HG03571 (cell line): ENCODE results near the gene MLC1.

Experiments
- ATAC-seq: cut with Tn5 transposase; IDR thresholded peaks from one replicate; pipeline ENCODE4 v1.9.1; 2021; ENCODE audit not compliant: unreplicated experiment

The MLC1 gene

DNA sequence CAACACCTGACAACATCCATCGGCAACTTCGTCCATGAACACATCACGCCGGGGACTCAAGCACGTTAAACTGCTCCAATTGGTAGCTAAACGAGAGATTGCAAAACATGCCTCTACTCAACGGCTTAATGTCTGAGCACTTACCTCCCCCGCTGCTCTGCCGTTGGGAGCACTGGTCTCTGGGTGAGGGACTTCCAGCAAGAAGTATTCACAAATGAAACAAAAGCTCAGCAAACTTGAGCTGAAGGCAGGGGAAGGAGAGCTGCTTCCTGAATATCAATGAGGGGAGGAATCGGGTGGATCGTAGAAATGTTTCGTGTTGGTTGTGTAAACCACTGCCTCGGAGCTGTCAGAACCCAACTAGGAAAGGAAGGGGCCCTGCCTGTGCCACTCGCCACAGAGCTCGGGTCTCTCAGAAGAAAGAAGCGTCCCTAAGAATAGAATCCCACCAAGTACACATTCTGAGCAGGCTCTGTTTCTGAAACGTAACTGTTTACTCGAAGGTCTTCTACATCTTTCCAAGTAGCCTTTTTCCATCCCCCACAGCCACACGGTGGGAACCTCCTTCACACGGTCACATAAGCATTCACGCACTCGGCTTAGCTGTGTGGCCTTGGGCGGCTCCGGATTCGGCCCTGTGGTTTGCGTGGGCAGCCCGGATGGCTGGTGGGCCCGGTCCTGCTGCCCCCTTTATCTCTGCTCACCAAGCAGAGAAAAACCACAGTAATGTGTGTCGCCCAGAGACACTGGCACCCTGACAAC, at the start of gene MLC1:
Gene MLC1 (minus strand): TSS at position 216 of the 762 bp plus-strand sequence. CDS start 524 bp downstream, outside the sequence.
- ATAC-seq, result no peak

DNA sequence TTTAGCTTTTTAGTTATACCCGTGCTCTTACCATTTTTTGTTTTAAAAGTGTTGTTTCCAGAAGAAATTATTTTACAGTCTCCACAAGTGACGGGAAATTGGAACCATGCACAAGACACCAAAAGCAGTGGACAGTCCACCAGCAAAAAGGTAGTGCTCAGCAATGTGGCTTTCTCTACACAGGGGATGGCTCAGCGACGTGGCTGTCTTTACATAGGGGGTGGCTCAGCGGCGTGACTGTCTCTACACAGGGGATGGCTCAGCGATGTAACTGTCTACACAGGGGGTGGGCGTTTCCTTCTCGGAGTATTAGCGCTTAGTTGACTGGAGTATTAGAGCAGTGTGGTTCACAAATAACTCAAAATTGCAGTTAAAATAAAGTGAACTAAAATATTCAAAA, 49.3 kb upstream of the MLC1 start:
- no peak for ATAC-seq

DNA sequence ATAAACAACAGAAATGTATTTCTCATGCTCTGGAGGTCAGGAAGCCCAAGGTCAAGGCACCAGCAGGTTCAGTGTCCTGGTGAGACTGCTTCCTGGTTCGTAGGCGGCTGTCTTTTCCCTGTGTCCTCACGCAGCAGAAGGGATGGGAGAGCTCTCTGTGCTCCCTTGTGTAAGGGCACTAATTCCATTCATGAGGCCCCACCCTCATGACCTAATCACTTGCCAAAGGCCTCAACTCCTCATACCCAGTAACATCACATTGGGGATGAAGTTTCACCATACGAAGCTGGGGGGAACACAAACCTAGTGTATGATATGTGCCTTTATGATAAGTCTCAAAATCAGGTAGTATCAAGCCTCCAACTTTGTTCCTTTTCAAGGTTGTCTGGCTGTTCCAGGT, 46.7 kb upstream of the MLC1 start:
- no peak for ATAC-seq

DNA sequence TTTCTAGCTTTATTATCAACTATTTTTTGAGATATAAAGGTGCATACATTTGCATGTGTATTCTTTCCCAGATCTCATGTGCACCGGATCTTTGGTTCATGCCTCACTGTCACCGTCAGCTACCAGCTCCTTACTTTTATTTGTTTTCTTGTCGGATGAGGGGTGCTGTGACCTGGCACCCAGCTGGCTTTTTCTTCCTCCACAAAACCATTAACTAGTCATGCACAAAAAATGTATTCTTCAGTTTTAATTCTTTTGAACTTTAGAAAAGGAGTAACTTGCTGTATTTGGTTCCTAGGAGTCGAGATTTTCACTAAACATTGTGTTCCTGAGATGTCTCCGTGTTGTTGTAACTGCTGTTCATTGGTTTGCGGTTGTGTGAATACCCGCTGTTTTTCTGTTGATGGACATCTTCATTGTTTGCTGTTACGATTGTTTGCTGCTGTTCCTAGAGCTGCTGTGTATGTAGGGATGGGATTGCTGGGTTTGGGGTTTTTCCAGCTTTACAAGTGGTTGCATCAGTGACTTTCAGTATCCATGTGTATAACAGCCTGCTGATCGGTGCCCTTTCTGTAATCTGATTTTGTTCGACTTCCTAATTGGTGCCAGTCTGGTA, 44.0 kb upstream of the MLC1 start:
- no peak for ATAC-seq

DNA sequence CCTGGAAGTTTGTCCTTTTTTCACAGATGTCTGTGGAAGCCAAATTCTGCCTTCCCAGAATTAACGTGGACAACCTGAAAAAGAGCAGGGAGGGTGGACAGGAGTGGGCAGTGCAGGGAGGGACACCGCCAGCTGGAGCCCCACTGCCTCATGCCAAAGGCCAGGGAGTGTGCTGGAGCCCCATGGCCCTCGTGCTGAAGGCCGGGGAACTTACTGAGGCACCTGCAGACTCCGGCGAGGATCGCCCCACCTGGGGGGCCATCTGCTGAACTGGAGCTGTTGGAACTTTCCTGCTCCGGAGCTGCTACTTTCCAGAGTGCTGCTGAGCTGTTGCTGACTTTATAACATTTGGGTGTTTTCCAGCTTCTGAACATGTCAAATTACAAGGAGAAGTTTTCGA, 39.8 kb upstream of the MLC1 start:
- no peak for ATAC-seq

DNA sequence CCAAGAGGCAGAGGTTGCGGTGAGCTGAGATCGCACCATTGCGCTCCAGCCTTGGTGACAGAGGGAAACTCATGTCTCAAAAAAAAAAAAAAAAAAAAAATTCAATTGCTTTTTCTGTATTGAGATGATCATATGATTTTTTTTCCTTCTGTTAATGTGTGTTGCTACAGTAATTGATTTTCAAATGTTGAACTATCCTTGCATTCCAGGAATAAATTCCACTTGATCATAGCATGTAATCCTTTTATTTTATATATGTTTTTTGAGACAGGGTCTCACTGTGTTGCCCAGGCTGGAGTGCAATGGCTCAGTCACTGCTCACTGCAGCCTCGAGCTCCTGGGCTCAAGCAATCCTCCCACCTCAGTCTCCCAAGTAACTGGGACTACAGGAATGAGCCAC, 37.9 kb upstream of the MLC1 start:
- ATAC-seq, result no peak

DNA sequence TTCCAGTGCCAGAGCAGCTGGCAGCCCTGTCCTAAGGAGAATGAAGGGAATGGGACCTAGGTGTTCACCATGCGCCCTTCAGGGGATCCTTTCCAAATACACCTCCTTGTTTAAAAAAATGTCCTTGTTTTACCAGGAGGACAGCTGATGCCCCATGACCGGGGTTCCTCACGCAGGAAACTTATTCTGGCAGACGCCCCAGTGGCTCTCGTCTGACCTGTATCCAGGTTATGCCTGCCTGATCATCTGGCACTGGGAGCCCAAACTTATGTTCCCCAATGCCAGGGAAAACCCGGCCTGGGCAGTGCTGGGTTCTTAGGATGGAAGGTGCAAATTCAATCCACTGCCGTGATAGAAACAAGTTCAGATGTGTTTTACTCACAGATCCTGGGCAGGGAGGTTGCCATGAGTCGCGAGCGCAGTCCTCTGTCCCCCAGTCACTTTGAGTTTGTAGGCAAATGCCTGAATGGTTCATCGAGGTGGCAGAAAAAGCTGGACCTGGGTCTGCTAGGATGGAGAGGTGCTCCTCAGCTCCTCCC, 36.0 kb upstream of the MLC1 start:
- no peak for ATAC-seq

DNA sequence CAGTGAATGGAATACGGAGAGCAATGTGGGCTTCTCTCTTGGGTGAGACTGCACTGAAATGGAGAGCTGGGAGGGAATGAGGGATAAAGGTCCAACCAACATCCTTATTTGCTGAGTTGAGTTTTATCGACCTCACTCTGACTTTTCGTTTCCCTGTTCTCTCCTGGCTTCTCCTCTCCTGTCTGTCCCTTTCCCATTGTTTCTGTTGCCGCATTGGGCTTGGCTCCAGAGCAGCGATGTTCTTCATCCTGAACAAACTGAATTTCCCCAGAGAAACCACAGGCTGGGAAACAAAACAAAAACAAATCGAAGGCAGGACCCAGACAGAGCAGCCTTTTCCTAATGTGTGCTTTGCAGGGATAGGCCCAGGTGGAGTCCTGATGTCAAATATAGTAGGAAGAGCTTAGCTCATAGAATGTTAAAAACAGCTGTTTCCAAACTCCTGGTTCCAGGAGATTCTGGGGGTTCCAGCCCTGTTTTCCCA, 34.6 kb upstream of the MLC1 start:
- ATAC-seq, result no peak

DNA sequence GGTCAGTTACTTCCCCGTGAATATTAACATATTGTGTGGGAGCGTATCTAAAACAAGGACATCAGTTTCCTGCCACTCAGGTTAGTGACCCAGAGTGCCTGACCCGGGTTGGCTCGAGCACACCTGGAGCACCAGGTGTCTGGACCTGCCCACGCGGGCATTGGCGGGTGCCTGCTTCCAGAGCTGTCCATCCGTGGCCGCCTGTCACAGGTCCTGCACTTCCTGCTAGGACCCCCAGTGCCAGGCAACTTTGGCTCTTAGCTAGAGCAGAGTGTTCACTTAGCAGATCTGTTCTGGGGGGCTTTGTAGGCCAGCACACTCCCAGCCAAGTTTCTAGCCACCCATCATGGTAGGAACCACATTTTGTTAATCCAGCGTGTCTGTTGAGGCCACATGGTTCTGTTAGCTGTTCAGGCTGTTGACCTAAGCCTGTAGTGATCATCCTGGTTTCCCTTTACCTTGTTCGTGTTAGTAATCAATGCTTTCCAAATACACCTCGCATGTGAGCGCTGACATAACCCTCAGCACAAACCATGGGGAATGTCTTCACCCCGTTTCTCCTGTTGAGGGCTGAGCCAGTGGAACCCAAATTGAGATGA, 34.0 kb upstream of the MLC1 start:
- ATAC-seq, result no peak

DNA sequence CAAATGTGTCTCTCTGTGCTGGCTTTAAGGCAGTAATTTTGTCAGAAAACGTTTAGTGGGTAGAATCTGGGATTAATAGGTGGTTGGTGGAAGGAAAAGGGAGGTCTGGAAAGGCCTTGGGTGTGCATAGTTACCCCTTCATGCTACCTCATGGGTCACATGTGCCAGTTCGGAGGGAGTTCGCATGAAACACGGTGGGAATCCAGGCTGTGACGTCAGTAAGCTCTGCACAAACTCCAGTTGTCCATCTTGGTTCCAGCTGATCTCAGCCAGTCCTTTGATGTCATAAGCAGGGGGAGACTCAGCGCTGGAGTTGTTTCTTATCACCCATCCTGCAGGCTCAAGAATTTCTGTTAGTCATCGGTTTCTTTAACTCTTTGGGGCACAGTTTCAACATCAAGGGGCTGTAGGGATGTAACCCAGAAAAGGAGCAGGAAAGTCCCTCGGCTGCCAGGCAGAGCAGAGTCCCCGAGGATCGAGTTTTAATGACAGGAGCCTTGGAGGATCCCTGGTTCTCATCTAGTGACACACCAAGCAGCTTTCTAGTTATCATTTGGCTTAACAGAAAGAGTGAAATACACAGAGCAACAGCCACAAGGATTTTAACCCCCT, 33.4 kb upstream of the MLC1 start:
- no peak for ATAC-seq

DNA sequence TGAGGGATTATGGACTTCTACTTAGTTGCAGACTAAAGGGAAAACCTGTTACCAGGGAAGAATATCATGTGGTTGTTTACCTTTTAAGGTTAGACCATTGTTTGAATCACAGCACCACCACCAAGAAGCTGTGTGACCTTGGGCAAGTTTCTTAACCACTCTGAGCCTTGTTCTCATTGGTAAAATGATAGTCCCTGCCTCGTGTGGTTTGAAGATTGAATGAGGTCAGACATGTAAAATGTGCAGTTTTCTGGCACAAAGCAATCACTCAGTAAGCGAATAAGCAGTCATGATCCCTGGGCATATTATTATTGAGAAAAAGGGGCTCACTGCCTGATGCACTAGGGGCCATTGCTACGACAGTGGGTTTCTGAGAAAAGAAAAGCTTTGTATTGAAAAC, 32.9 kb upstream of the MLC1 start:
- no peak for ATAC-seq

DNA sequence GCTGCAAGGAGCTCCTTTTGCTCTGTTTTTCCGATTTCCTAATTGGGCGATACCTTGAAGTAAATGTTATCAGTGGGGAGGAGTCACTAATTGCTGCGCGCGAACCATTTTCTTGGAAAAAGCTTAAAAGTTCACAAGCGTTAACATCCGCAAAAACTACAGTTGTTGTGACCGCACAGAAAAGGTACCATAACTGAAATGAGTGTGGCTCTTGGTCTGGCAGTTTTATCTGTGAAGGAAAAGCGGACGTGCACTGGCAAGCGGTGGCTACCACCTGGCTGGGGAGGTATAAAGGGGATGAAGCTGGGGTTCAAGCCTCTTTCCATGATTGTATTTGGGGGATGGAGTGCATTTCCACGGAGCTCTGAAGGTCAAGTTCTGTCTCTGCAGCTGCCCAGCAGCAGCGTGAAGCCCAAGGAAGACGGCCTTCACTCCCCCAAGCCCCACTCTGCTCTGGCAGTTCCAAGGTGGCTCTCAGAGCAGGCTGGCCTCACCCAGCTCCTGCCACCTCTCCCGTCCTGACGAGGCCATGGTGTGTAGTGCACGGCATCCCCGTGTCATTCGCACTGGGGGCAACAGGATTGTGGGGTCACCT, 32.0 kb upstream of the MLC1 start:
- no peak for ATAC-seq

DNA sequence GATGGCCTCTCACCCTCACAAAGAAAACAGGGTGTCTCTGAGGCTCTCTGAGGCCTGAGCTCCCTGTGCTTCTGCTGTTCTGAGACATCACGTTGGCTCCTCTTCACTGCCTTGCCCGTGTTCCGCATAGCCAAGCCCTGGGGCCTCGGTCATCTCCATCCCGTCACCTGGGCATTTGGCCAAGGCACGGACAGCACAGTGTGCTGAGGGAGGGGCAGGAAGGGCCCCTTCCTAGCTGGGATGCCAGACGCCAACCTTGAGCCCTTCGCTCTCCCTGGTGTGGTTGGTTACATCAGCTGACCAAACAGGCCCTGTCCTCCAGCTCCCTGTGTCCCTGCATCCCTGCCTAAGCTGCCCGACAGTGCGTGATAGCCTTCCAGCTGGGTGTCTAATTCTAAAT, 30.5 kb upstream of the MLC1 start:
- no peak for ATAC-seq

DNA sequence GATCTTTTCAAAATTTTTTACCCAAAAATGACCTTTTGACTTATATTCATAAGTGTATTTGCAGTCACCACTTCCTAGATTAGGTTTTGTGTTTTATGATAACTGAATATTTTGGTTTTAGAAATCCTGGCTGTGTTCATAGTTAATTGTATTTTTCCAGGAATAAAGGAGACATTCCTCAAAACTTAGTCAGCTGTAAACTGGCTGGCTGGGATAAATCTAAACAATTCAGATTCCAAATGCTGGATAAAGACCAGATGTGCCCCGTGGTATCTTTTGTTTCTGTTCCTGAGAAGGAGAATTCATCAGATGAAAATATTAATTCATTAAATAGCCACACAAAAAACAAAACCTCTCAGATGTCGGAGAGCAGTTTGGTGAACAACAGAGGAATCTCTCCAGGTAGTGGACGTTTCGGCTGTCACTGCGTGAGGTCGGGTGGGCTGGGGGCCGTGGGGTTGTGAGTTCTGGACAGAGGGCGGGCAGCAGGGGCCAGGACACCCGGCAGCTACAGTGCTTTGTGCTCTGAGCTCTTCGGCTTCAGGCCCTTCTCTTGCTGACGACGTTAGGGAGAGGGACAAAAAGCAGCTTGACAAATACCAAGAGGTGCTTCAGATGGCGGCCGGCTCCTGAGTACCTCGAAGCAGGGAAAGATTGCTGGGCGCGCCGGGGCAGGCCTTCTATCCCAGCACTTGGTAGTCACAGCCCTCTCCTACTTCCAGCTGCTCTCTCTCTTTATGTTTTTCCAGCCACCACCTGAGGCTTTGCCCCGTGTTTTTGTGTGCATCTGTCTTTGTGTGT, 29.2 kb upstream of the MLC1 start:
- ATAC-seq, result no peak

DNA sequence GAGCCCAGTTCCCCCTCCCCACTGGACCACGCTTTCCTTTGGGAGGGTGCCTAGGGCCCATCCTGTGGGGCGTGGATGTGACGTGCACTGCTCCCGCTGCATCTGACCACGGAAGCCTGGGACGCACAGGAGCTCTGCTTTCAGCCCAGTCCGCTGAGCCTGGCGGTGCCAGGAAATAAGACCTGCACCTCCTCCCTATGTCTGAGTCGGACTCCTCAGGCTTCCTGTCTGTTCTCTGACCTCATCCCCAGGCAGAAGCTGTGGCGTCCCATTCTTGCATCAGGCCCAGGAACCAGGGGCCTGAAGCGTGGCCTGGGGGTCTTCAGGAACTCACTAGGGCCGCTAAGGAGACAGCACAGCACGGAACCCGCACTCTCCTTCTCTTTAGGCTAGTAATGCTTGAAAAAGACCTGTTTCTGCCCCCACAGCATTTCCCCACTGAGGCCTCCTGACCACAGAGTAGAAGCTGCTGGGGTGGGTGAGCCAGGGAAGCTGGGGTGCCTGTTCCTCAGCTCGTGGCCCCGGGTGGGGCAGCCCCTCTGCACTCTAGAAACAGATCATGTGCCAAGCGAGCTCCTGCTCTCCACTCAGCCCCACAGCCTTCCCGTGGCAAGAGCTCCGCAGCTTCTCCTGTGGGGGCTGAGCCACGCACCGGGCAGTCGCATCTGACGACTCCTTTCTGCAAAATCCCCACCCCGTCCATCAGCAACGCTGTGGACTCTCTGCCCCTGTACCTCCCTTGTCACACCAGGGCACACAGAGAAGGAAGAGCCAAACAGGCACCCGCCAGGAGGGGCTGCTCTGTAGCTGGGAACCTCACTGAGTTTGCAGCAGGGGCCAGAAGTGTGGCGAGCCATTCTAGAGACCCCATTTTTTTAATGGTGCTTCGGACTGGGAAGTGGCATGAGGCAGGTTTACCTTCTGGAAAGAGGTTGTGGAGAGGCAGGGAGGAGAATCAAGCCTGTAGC, 27.2 kb upstream of the MLC1 start:
- ATAC-seq, result no peak

DNA sequence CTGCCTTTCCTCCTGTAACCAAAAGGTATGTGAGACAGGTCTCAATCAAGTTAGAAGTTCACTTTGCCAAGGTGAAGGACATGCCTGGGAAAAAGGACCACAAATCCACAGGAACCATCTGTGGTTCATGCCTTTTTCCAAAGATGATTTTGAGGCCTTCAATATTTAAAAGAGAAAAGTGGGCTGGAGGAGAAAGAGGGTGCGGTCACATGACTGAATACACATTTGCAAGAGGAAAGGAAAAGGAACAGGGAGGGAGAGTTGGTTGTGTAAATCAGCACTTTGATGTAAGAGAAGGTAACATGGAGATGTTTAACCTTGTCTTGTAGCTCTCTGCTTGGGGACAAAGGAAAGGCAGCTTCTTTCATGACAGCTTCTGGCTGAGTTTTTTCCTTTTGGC, 25.8 kb upstream of the MLC1 start:
- no peak for ATAC-seq

DNA sequence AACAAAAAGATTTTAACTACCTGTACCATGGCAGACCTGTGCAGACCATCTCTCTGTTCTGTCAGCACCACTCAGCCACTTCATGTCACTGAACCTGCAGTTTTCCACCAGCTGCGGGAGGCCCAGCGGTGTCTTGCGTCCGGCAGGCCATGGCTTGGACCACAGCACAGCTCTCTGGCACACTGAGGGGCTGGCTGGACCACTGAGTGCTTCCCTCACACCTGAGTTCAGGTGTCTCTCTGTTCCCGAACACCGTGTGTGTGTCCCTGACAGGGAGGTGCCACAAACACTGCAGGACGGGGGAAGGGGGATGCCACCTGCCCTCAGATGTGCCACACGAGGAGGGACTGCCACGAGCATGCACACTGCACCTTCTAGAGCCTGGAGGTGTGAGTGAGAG, 22.3 kb upstream of the MLC1 start:
- no peak for ATAC-seq

DNA sequence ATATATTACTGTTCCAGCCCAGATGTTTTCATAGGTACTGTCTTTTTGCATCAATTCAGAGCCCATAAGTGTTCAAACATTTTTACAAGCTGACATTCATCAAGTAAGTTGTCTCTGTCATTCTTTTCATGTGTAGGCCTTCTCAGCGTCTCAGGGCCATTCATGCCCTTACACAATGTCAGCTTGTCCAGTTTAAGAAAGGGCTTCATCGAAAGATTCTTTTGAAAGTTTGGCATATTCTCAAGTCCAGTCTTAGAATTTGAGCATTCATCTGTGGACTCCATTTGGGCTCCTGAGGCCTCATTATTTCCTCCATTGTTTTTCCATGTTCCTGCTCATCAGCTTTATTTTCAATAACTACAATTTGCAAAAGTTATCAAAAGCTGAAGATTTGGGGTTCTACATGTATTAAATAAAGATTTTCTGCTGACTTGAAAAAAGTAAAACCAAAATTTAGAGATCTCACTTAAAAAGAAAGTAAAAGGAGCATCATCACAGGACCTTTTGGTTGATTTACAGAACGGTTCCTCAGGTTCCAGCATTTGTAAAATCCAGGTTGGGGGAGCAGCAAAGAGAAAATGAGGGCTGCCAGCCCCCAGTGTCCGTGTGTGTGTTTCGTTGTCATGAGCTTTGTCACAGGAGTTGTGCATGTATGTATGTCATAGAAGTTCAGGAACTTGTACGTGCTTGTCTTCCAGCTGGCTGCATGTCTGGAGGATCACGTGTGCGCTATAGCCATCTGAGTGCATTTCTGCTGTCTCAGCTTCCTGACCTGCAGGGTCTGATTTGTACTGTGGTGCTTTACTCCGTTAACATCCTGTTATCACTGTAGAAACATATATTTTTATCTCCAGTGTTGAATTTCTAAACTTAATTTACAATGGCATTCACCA, 20.2 kb upstream of the MLC1 start:
- ATAC-seq, result no peak
